CD14-positive monocyte (primary cell): Measurements from ENCODE around the gene RNF151. TPM values are rescaled to one million over a fixed set of nuclear protein-coding genes. Genes with fewer than 3 reads are reported as not detected.

ENCODE experiments used
- DNase-seq, 3 donors: peaks; one replicate each; pipeline ENCODE4 v3.0.0-alpha.2; 2011 to 2022
- H2AFZ ChIP-seq: 2 replicates; pipeline ENCODE4 v1.6.0; 2012; ENCODE audit warnings: mild to moderate bottlenecking, low read depth, low read length, inconsistent platforms; ENCODE audit not compliant: insufficient read depth, poor library complexity, severe bottlenecking
- H3K27ac ChIP-seq, 2 donors: 1 replicate in 1 of 2; 2 replicates in 1 of 2; pipeline ENCODE4 v1.5.1; 2012 to 2013; ENCODE audit warnings: low read length in 2 of 2, control low read depth in 1 of 2, inconsistent platforms in 1 of 2, low read depth in 1 of 2, mild to moderate bottlenecking in 1 of 2
- H3K27me3 ChIP-seq, 2 donors: one replicate each; pipeline versions ENCODE4 v1.6.0 to v1.6.1; 2011 to 2013; ENCODE audit warnings: low read length in 2 of 2; ENCODE audit not compliant: control insufficient read depth in 2 of 2, insufficient read depth in 2 of 2
- H3K36me3 ChIP-seq, 2 donors: replicated peaks in 1 of 2; 1 replicate in 1 of 2; 2 replicates in 1 of 2; pipeline versions ENCODE4 v1.5.1 to v1.6.1; 2012 to 2013; ENCODE audit warnings: low read length in 2 of 2, control low read depth in 1 of 2, inconsistent platforms in 1 of 2, mild to moderate bottlenecking in 1 of 2; ENCODE audit not compliant: insufficient read depth in 2 of 2, control insufficient read depth in 1 of 2
- H3K4me1 ChIP-seq, 2 donors: 1 replicate in 1 of 2; 2 replicates in 1 of 2; pipeline versions ENCODE4 v1.5.1 to v1.6.1; 2012 to 2013; ENCODE audit warnings: low read length in 2 of 2, control low read depth in 1 of 2, inconsistent platforms in 1 of 2, mild to moderate bottlenecking in 1 of 2, moderate library complexity in 1 of 2; ENCODE audit not compliant: insufficient read depth in 2 of 2, control insufficient read depth in 1 of 2
- H3K4me2 ChIP-seq: replicated peaks from 2 replicates; pipeline ENCODE3; 2012; ENCODE audit warnings: low read length, moderate library complexity, mild to moderate bottlenecking; ENCODE audit not compliant: poor library complexity, severe bottlenecking; ENCODE audit errors: extremely low read depth
- H3K4me3 ChIP-seq, 3 experiments: fragments of 200-600 bp in 1 of 3; sonication (generic) in 1 of 3; replicated peaks in 1 of 3; 1 replicate in 2 of 3; 2 replicates in 1 of 3; pipeline ENCODE4 v1.5.1; 2011 to 2013; ENCODE audit warnings: low read length in 3 of 3, mild to moderate bottlenecking in 3 of 3, control low read depth in 2 of 3, low read depth in 2 of 3, inconsistent platforms in 1 of 3, moderate library complexity in 1 of 3
- H3K79me2 ChIP-seq: 2 replicates; pipeline ENCODE4 v1.6.0; 2012; ENCODE audit warnings: mild to moderate bottlenecking, control low read depth, inconsistent platforms, low read length, moderate library complexity; ENCODE audit not compliant: insufficient read depth
- H3K9ac ChIP-seq: 2 replicates; pipeline ENCODE4 v1.6.0; 2017; ENCODE audit warnings: low read length, mild to moderate bottlenecking; ENCODE audit not compliant: insufficient read depth, poor library complexity, severe bottlenecking
- H3K9me3 ChIP-seq, 2 donors: replicated peaks in 1 of 2; 1 replicate in 1 of 2; 2 replicates in 1 of 2; pipeline versions ENCODE4 v1.5.1 to v1.6.1; 2012 to 2013; ENCODE audit warnings: low read length in 2 of 2, control low read depth in 1 of 2; ENCODE audit not compliant: control insufficient read depth in 1 of 2, insufficient read depth in 1 of 2
- H4K20me1 ChIP-seq: 2 replicates; pipeline ENCODE4 v1.6.0; 2012; ENCODE audit warnings: mild to moderate bottlenecking, low read length, control low read depth, moderate library complexity; ENCODE audit not compliant: insufficient read depth
- H3K27ac Mint-ChIP-seq, 7 donors: one replicate each; pipeline ENCODE4 v1.8.0; 2020; ENCODE audit warnings: mild to moderate bottlenecking in 7 of 7, mixed read lengths in 7 of 7, moderate library complexity in 6 of 7, inconsistent platforms in 2 of 7
- H3K27me3 Mint-ChIP-seq, 3 donors: one replicate each; pipeline ENCODE4 v1.8.0; 2021 to 2022; ENCODE audit warnings: low read depth in 3 of 3, mild to moderate bottlenecking in 3 of 3, mixed read lengths in 3 of 3, moderate library complexity in 3 of 3, inconsistent platforms in 1 of 3
- H3K36me3 Mint-ChIP-seq, 2 donors: one replicate each; pipeline ENCODE4 v1.8.0; 2020; ENCODE audit warnings: mixed read lengths in 2 of 2, inconsistent platforms in 1 of 2, mild to moderate bottlenecking in 1 of 2
- H3K4me1 Mint-ChIP-seq: one replicate; pipeline ENCODE4 v1.8.0; 2020; ENCODE audit warnings: mild to moderate bottlenecking, mixed read lengths
- H3K4me3 Mint-ChIP-seq, 2 donors: one replicate each; pipeline ENCODE4 v1.8.0; 2020; ENCODE audit warnings: mild to moderate bottlenecking in 2 of 2, mixed read lengths in 2 of 2, moderate library complexity in 1 of 2
- H3K9me3 Mint-ChIP-seq, 7 donors: one replicate each; pipeline ENCODE4 v1.8.0; 2020 to 2022; ENCODE audit warnings: mixed read lengths in 7 of 7, mild to moderate bottlenecking in 6 of 7, moderate library complexity in 6 of 7, inconsistent platforms in 2 of 7
- WGBS: methylation state at CpG from one replicate; pipeline ENCODE4 v1.1.5; 2013; ENCODE audit warnings: missing lambda C conversion rate; ENCODE audit not compliant: insufficient coverage; 5-methylcytosine and 5-hydroxymethylcytosine counted together
- intact Hi-C, 2 donors: fragments of 100-400 bp; cut with micrococcal nuclease; formaldehyde crosslinking; loops; one replicate each; pipeline versions ENCODE4 v1.15.0 to v1.15.1; 2023
- polyA plus RNA-seq, 3 donors: library from polyadenylated mRNA; depleted of rRNA in 1 of 3; unstranded in 2 of 3; stranded (reverse) in 1 of 3; fragments of 300-500 nt in 2 of 3; fragments of >200 nt in 1 of 3; fragmentation: Illumina TruSeq in 2 of 3; gene quantifications; 1 replicate in 2 of 3; 2 replicates in 1 of 3; pipeline ENCODE4 v1.2.3, GENCODE V29; 2012 to 2021
- TF ChIP-seq, protein P1 (sequence below): fragments of 200-600 bp; IDR thresholded peaks from one replicate; pipeline ENCODE4 v1.8.0; 2022; ENCODE audit warnings: antibody characterized with exemption, mild to moderate bottlenecking

RNF151 gene
- polyA plus RNA-seq, 3 donors = not detected

DNA sequence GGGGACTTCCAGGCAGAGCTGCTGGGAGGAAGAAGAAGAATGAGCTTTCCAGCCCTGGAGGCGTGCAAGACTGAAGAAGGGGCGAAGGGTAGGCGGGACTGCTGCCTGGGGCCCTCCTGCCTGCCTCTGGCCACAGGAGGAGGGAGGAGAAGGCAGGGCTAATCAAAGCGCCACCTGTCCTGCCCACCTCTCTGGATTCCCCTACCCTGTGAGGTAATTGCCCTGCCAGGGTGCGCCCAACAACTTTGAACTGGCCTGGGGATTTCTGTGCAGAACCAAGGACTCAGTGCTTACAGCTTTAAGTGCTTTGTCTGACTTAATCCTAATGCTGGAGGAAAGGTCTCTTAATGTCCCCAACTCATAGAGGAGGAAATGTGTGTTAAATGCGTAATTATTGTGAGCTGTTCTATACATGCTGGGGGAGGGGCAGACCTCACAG is 14.8 kb downstream of the RNF151 start, which contains the start of gene NOXO1:
Gene NOXO1, minus strand, starts transcription at position 72 of the 439 bp plus-strand sequence. CDS start 290 bp downstream, outside the sequence.
- TF ChIP-seq, protein P1, sequence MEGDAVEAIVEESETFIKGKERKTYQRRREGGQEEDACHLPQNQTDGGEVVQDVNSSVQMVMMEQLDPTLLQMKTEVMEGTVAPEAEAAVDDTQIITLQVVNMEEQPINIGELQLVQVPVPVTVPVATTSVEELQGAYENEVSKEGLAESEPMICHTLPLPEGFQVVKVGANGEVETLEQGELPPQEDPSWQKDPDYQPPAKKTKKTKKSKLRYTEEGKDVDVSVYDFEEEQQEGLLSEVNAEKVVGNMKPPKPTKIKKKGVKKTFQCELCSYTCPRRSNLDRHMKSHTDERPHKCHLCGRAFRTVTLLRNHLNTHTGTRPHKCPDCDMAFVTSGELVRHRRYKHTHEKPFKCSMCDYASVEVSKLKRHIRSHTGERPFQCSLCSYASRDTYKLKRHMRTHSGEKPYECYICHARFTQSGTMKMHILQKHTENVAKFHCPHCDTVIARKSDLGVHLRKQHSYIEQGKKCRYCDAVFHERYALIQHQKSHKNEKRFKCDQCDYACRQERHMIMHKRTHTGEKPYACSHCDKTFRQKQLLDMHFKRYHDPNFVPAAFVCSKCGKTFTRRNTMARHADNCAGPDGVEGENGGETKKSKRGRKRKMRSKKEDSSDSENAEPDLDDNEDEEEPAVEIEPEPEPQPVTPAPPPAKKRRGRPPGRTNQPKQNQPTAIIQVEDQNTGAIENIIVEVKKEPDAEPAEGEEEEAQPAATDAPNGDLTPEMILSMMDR = no peak
- H3K36me3 ChIP-seq = peaks cover 31 to 35% of the 10 kb centered on the region in 2 donors
- H3K27ac ChIP-seq = no peak within 1 kb of the TSS
- Mint-ChIP-seq H3K4me3 (peak within 1 kb of the TSS in 1 of 2 donors; percentile 89), H3K4me1 (peaks cover 18% of the 10 kb centered on the region), H3K36me3 (peaks cover 34 to 42% of the 10 kb centered on the region in 2 donors), H3K27ac (peak within 1 kb of the TSS in 2 of 7 donors; percentile 59 to 81), H3K27me3 (peaks cover 46 to 63% (median 49%) of the 10 kb centered on the region in 3 donors), H3K9me3 (peaks cover 0 to 12% (median 5%) of the 10 kb centered on the region in 7 donors)
- H4K20me1 ChIP-seq = peaks cover 8% of the 10 kb centered on the region
- no peak within 1 kb of the TSS for H3K4me3 ChIP-seq
- no peaks in the 10 kb centered on the region for H3K79me2 ChIP-seq
- no peak within 1 kb of the TSS for H3K9ac ChIP-seq
- H3K4me2 ChIP-seq = no peak within 1 kb of the TSS
- H3K9me3 ChIP-seq = peaks cover 0 to 17% of the 10 kb centered on the region in 2 donors
- H2AFZ ChIP-seq = no peak within 1 kb of the TSS
- no peak for DNase-seq
- peaks cover 20 to 28% of the 10 kb centered on the region in 2 donors for H3K4me1 ChIP-seq
- intact Hi-C loops = no loop called here
- 41% methylated on average over 3 of the region's 6 CpGs for WGBS
- peaks cover 30 to 48% of the 10 kb centered on the region in 2 donors for H3K27me3 ChIP-seq

DNA sequence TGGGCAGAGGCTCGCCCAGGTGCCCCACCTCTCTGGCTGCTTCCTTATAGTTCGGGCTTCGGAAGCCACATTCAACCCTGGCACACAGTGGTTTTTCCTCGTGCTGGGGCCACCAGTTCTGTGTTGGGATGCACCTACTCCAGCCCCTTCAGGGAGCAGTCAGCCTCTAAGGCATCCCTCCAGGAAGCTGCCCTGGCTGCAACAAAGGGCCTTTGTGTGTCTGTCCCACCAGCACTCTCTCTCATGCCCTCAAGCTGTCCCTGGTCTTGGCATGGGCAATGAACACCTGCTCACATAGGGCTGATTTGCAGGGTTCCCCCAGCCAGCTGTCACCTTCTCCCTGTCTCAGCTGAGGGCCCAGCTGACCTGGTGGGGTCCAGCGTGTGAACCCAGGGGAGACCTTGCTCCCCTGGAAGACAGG is 15.4 kb downstream of the RNF151 start:
- H3K4me1 ChIP-seq = peaks cover 20 to 28% of the 10 kb centered on the region in 2 donors
- no peak overlapping the region for H3K9ac ChIP-seq
- no peak overlapping the region for H3K4me3 ChIP-seq
- H3K9me3 ChIP-seq = peaks cover 0 to 17% of the 10 kb centered on the region in 2 donors
- Mint-ChIP-seq H3K9me3 (peaks cover 0 to 12% (median 5%) of the 10 kb centered on the region in 7 donors), H3K27ac (no peak overlapping the region), H3K27me3 (peaks cover 46 to 63% (median 49%) of the 10 kb centered on the region in 3 donors), H3K4me3 (peak overlapping the region in 1 of 2 donors; percentile 89), H3K4me1 (peaks cover 18% of the 10 kb centered on the region), H3K36me3 (peaks cover 35 to 43% of the 10 kb centered on the region in 2 donors)
- H2AFZ ChIP-seq = no peak overlapping the region
- WGBS = 62% methylated on average over 4 of the region's 5 CpGs
- TF ChIP-seq, protein P1 = no peak
- H3K4me2 ChIP-seq = no peak overlapping the region
- peaks cover 27 to 35% of the 10 kb centered on the region in 2 donors for H3K36me3 ChIP-seq
- H3K79me2 ChIP-seq = no peaks in the 10 kb centered on the region
- no peak overlapping the region for H3K27ac ChIP-seq
- H4K20me1 ChIP-seq = peaks cover 8% of the 10 kb centered on the region
- intact Hi-C loops = no loop called here
- peaks cover 30 to 48% of the 10 kb centered on the region in 2 donors for H3K27me3 ChIP-seq
- no peak for DNase-seq
